HL-60 (cell line): Measurements from ENCODE around the gene NEUROG1.

Experiments
- DNase-seq, 2 experiments: peaks; one replicate each; pipeline ENCODE4 v3.0.0-alpha.2; 2010 to 2020; ENCODE audit warnings: low read depth in 1 of 2, low spot score in 1 of 2
- H3K27ac ChIP-seq: fragments of 250-450 bp; sonication (Bioruptor Pico); replicated peaks from 2 replicates; pipeline ENCODE4 v1.5.1; 2020; ENCODE audit warnings: mild to moderate bottlenecking, moderate library complexity
- H3K27me3 ChIP-seq: fragments of 250-450 bp; sonication (Bioruptor Pico); 2 replicates; pipeline ENCODE4 v1.5.1; 2021; ENCODE audit warnings: mild to moderate bottlenecking, moderate library complexity; ENCODE audit not compliant: insufficient read depth, poor library complexity, severe bottlenecking
- H3K4me3 ChIP-seq: replicated peaks from 2 replicates; pipeline ENCODE4 v1.5.1; 2011; ENCODE audit warnings: mild to moderate bottlenecking, control low read depth, low read length; ENCODE audit not compliant: insufficient read depth
- GABPA ChIP-seq: IDR thresholded peaks from 2 replicates; pipeline ENCODE4 v1.6.1; 2012; ENCODE audit warnings: low read depth
- POLR2AphosphoS5 ChIP-seq: IDR thresholded peaks from 2 replicates; pipeline ENCODE4 v1.6.1; 2012; ENCODE audit warnings: low read depth
- SPI1 ChIP-seq: IDR thresholded peaks from 2 replicates; pipeline ENCODE4 v1.6.1; 2012; ENCODE audit warnings: low read depth, mild to moderate bottlenecking, borderline replicate concordance
- TF ChIP-seq, protein P1 (sequence below): IDR thresholded peaks from 2 replicates; pipeline ENCODE4 v1.6.1; 2012; ENCODE audit warnings: low read depth; ENCODE audit not compliant: insufficient replicate concordance
- TF ChIP-seq, protein P2 (sequence below): IDR thresholded peaks from one replicate; pipeline ENCODE4 v1.5.1; 2011; ENCODE audit warnings: low read length, control low read depth, inconsistent platforms; ENCODE audit not compliant: insufficient read depth

NEUROG1 gene

GRCh38 chr5:135569755-135570452 lies 34.1 kb upstream of the NEUROG1 start:
- Histone ChIP-seq H3K27me3 (no peaks in the 10 kb centered on the region), H3K27ac (no peak overlapping the region), H3K4me3 (no peak overlapping the region)
- TF ChIP-seq, protein P1, sequence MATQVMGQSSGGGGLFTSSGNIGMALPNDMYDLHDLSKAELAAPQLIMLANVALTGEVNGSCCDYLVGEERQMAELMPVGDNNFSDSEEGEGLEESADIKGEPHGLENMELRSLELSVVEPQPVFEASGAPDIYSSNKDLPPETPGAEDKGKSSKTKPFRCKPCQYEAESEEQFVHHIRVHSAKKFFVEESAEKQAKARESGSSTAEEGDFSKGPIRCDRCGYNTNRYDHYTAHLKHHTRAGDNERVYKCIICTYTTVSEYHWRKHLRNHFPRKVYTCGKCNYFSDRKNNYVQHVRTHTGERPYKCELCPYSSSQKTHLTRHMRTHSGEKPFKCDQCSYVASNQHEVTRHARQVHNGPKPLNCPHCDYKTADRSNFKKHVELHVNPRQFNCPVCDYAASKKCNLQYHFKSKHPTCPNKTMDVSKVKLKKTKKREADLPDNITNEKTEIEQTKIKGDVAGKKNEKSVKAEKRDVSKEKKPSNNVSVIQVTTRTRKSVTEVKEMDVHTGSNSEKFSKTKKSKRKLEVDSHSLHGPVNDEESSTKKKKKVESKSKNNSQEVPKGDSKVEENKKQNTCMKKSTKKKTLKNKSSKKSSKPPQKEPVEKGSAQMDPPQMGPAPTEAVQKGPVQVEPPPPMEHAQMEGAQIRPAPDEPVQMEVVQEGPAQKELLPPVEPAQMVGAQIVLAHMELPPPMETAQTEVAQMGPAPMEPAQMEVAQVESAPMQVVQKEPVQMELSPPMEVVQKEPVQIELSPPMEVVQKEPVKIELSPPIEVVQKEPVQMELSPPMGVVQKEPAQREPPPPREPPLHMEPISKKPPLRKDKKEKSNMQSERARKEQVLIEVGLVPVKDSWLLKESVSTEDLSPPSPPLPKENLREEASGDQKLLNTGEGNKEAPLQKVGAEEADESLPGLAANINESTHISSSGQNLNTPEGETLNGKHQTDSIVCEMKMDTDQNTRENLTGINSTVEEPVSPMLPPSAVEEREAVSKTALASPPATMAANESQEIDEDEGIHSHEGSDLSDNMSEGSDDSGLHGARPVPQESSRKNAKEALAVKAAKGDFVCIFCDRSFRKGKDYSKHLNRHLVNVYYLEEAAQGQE: no peak
- TF ChIP-seq POLR2AphosphoS5 (no peak), SPI1 (no peak), GABPA (no peak)
- TF ChIP-seq, protein P2, sequence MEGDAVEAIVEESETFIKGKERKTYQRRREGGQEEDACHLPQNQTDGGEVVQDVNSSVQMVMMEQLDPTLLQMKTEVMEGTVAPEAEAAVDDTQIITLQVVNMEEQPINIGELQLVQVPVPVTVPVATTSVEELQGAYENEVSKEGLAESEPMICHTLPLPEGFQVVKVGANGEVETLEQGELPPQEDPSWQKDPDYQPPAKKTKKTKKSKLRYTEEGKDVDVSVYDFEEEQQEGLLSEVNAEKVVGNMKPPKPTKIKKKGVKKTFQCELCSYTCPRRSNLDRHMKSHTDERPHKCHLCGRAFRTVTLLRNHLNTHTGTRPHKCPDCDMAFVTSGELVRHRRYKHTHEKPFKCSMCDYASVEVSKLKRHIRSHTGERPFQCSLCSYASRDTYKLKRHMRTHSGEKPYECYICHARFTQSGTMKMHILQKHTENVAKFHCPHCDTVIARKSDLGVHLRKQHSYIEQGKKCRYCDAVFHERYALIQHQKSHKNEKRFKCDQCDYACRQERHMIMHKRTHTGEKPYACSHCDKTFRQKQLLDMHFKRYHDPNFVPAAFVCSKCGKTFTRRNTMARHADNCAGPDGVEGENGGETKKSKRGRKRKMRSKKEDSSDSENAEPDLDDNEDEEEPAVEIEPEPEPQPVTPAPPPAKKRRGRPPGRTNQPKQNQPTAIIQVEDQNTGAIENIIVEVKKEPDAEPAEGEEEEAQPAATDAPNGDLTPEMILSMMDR: no peak
- peak in 1 of 2 experiments; percentile 5 for DNase-seq

DNA sequence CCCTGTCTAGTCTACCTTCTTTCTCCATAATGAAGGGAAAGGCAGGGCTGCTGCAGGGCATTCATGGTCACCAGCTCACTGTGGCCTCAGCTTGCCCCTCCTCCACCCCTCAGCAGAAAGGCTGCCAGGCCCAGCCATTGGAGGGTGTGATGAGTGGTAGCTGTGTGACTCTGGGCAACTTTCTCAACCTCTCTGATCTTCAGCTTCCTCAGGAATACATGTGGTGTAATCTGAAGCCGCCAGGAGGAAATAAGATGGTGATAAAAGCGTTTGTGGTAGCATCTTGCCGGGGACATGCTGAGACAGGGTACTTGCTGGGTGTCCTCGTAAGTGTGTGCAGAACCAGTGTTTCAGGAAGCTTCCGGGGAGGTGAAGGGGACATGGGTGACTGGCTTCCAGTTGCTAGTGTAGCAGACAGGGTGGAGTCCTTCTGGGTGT lies 33.2 kb upstream of the NEUROG1 start:
- H3K27ac ChIP-seq: no peak overlapping the region
- TF ChIP-seq, protein P1: no peak
- no peak for TF ChIP-seq GABPA
- no peak for TF ChIP-seq POLR2AphosphoS5
- no peak for TF ChIP-seq SPI1
- TF ChIP-seq, protein P2: no peak
- DNase-seq: no peak
- H3K27me3 ChIP-seq: no peaks in the 10 kb centered on the region
- no peak overlapping the region for H3K4me3 ChIP-seq

GRCh38 chr5:135568246-135568645 lies 32.5 kb upstream of the NEUROG1 start:
- DNase-seq: no peak
- H3K4me3 ChIP-seq: no peak overlapping the region
- TF ChIP-seq POLR2AphosphoS5 (no peak), SPI1 (no peak), GABPA (no peak)
- TF ChIP-seq, protein P2: no peak
- TF ChIP-seq, protein P1: no peak

More at GRCh38 chr5:135568246-135568645, 32.5 kb upstream of the NEUROG1 start:
- no peaks in the 10 kb centered on the region for H3K27me3 ChIP-seq
- no peak overlapping the region for H3K27ac ChIP-seq
